H1 (cell line): ENCODE data around the gene QRICH1. TPM values are rescaled to one million over a fixed set of nuclear protein-coding genes. Genes with fewer than 3 reads are reported as not detected.
A peak's percentile ranks its signal among the peaks of the same experiment; 100 is the strongest.

Source experiments
- BCL11A ChIP-seq, 2 experiments: IDR thresholded peaks; one replicate each; pipeline ENCODE4 v1.6.1; 2011; ENCODE audit warnings: low read depth in 2 of 2, low read length in 2 of 2, mild to moderate bottlenecking in 2 of 2
- CTBP2 ChIP-seq: IDR thresholded peaks from 2 replicates; pipeline ENCODE4 v1.7.0; 2011; ENCODE audit warnings: borderline replicate concordance, mild to moderate bottlenecking, moderate library complexity, mixed read lengths, low read length; ENCODE audit not compliant: insufficient read depth, insufficient read length
- RAD21 ChIP-seq, 2 experiments: IDR thresholded peaks in 1 of 2; conservative IDR thresholded peaks in 1 of 2; 2 replicates each; pipeline ENCODE4 v1.6.1; 2011; ENCODE audit warnings: low read depth in 2 of 2, low read length in 2 of 2, improper control_type of control experiment in 1 of 2, inconsistent platforms in 1 of 2, mild to moderate bottlenecking in 1 of 2, moderate library complexity in 1 of 2
- RFX5 ChIP-seq: IDR thresholded peaks from 2 replicates; pipeline ENCODE4 v1.6.1; 2011; ENCODE audit warnings: low read depth, low read length, improper control_type of control experiment, borderline replicate concordance
- SAP30 ChIP-seq: fragments of 300-600 bp; sonication (generic); IDR thresholded peaks from 2 replicates; pipeline ENCODE4 v1.7.1; 2012; ENCODE audit warnings: low read length, moderate library complexity, mild to moderate bottlenecking, inconsistent platforms; ENCODE audit not compliant: insufficient read depth, insufficient replicate concordance
- SIRT6 ChIP-seq: IDR thresholded peaks from one replicate; pipeline ENCODE4 v1.7.1; 2012; ENCODE audit warnings: low read length, inconsistent platforms
- TAF1 ChIP-seq: IDR thresholded peaks from 2 replicates; pipeline ENCODE4 v1.6.1; 2011; ENCODE audit warnings: mild to moderate bottlenecking, low read depth, low read length
- TAF7 ChIP-seq: optimal IDR thresholded peaks from 2 replicates; pipeline ENCODE3; 2011; ENCODE audit warnings: low read depth, mild to moderate bottlenecking, inconsistent platforms, low read length, moderate library complexity, borderline replicate concordance
- YY1 ChIP-seq: IDR thresholded peaks from 2 replicates; pipeline ENCODE4 v1.6.1; 2011; ENCODE audit warnings: low read depth, mild to moderate bottlenecking, low read length
- polyA plus RNA-seq, 7 experiments: library from polyadenylated mRNA; depleted of rRNA in 3 of 7; stranded (reverse) in 5 of 7; unstranded in 2 of 7; fragments of >200 nt in 5 of 7; fragments of 200-250 nt in 2 of 7; gene quantifications; 1 replicate in 5 of 7; 2 replicates in 1 of 7; 4 replicates in 1 of 7; pipeline versions ENCODE4 v1.2.1 to v1.2.3, GENCODE V29; 2011 to 2013; ENCODE audit warnings: missing spikeins in 2 of 7, mixed read lengths in 2 of 7
- total RNA-seq: library from RNA; stranded (reverse); fragmentation: NEBNext Ultra II Directional; extraction: Animal tissue kit (Norgen Biotek cat#: 25700); gene quantifications from 2 replicates; pipeline ENCODE4 v1.2.1, GENCODE V29; 2021
- TF ChIP-seq, protein P1 (sequence below): IDR thresholded peaks from 2 replicates; pipeline ENCODE4 v1.6.1; 2011; ENCODE audit warnings: low read length, improper control_type of control experiment
- TF ChIP-seq, protein P2 (sequence below): IDR thresholded peaks from 2 replicates; pipeline ENCODE4 v1.6.1; 2012; ENCODE audit warnings: low read length, inconsistent platforms

Gene QRICH1
- total and polyA plus RNA-seq, 2 of the 8 experiments (the other 6 are each of a cell fraction or from before 2014, with no cell fraction given) = 128 to 142 TPM

DNA sequence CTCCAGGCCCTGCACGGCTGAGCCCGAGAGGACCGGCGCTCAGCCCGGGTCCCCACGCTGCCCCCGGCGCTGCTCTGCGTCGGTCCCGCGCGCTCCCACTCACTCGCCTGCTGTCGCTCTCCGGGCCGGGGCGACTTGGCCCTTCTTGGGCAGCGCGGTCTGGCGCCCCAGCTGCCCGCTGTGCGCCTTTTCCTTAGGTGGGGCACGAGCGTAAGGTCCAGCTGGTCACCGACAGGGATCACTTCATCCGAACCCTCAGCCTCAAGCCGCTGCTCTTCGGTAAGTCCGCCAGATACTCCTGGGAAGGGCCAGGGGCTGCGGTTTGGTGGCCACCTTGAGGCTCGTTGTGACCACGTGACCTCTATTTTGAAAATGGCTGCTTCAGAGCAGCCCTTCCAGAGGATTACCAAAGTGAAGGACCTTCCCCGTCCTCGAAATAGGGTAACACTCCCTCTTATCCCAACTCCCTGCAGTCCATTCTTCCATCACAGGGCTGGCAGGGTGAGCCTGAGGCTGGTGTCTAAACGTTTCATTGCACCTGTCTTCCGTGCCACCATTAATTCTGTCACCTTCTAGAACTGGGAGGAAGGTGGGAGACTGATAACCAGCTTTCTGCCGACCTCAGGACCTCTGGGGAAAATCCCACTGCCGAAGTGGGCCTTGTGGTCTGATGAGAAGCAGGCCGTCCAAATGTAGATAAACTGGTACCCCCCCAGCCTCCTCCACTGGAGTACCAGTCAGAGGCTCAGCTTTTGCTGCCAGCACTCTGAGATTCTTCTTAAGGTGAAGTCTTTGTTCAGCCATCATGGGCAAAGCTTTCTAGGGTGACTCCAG is 103.0 kb downstream of the QRICH1 start (continued):
- no peak for TF ChIP-seq BCL11A (IDR thresholded peaks at IDR 0.05; ENCODE audit: low read depth in 2 of 2, low read length in 2 of 2)
- TF ChIP-seq, protein P1, sequence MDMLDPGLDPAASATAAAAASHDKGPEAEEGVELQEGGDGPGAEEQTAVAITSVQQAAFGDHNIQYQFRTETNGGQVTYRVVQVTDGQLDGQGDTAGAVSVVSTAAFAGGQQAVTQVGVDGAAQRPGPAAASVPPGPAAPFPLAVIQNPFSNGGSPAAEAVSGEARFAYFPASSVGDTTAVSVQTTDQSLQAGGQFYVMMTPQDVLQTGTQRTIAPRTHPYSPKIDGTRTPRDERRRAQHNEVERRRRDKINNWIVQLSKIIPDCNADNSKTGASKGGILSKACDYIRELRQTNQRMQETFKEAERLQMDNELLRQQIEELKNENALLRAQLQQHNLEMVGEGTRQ = peak; percentile 81
- TF ChIP-seq, protein P2, sequence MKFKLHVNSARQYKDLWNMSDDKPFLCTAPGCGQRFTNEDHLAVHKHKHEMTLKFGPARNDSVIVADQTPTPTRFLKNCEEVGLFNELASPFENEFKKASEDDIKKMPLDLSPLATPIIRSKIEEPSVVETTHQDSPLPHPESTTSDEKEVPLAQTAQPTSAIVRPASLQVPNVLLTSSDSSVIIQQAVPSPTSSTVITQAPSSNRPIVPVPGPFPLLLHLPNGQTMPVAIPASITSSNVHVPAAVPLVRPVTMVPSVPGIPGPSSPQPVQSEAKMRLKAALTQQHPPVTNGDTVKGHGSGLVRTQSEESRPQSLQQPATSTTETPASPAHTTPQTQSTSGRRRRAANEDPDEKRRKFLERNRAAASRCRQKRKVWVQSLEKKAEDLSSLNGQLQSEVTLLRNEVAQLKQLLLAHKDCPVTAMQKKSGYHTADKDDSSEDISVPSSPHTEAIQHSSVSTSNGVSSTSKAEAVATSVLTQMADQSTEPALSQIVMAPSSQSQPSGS = 0 out of 2 replicates have a peak, but pooled peaks have one; percentile 32
- TF ChIP-seq YY1 = peak; percentile 92
- TF ChIP-seq RFX5 = no peak
- peak; percentile 60; the same call in 1 of the 2 replicates for TF ChIP-seq TAF1
- TF ChIP-seq TAF7 = peak; percentile 44
- TF ChIP-seq SIRT6 = no peak
- peak; percentile 38 for TF ChIP-seq SAP30
- TF ChIP-seq RAD21 (IDR thresholded peaks at IDR 0.05 in 1 of 2, conservative IDR thresholded peaks at IDR 0.05 in 1 of 2; ENCODE audit: low read depth in 2 of 2, low read length in 2 of 2) = no peak
- no peak for TF ChIP-seq CTBP2
